H9 (cell line): ENCODE data around the gene PAK5. TPM values are rescaled to one million over a fixed set of nuclear protein-coding genes. Genes with fewer than 3 reads are reported as not detected.

Experiments
- DNase-seq: peaks from one replicate; pipeline ENCODE4 v3.0.0-alpha.2; 2017
- H2AFZ ChIP-seq: one replicate; pipeline ENCODE4 v1.6.1; 2013; ENCODE audit warnings: mild to moderate bottlenecking, low read length, control low read depth, moderate library complexity
- H2AK5ac ChIP-seq: 2 replicates; pipeline ENCODE4 v1.6.1; 2013; ENCODE audit warnings: low read length, control low read depth, mixed read lengths; ENCODE audit not compliant: insufficient read length
- H2BK120ac ChIP-seq: one replicate; pipeline ENCODE4 v1.6.1; 2013; ENCODE audit warnings: low read depth, mild to moderate bottlenecking, low read length, control low read depth, inconsistent platforms; ENCODE audit not compliant: poor library complexity, severe bottlenecking
- H2BK12ac ChIP-seq: 2 replicates; pipeline ENCODE4 v1.6.1; 2013; ENCODE audit warnings: low read length, control low read depth, mixed read lengths, low read depth; ENCODE audit not compliant: insufficient read length
- H2BK15ac ChIP-seq: 2 replicates; pipeline ENCODE4 v1.6.1; 2013; ENCODE audit warnings: low read depth, low read length, control low read depth
- H2BK20ac ChIP-seq: one replicate; pipeline ENCODE4 v1.6.1; 2013; ENCODE audit warnings: low read depth, mild to moderate bottlenecking, low read length, control low read depth, inconsistent platforms; ENCODE audit not compliant: poor library complexity, severe bottlenecking
- H2BK5ac ChIP-seq: 2 replicates; pipeline ENCODE4 v1.6.1; 2013; ENCODE audit warnings: low read length, control low read depth, mixed read lengths; ENCODE audit not compliant: insufficient read length
- H3K14ac ChIP-seq: 2 replicates; pipeline ENCODE4 v1.6.1; 2013; ENCODE audit warnings: low read length, control low read depth; ENCODE audit not compliant: insufficient read depth
- H3K18ac ChIP-seq: 2 replicates; pipeline ENCODE4 v1.6.1; 2013; ENCODE audit warnings: low read depth, mild to moderate bottlenecking, mixed read lengths, low read length, control low read depth; ENCODE audit not compliant: insufficient read length
- H3K23ac ChIP-seq: 2 replicates; pipeline ENCODE4 v1.6.1; 2013; ENCODE audit warnings: low read length, control low read depth, mixed read lengths, low read depth; ENCODE audit not compliant: insufficient read length
- H3K23me2 ChIP-seq: 2 replicates; pipeline ENCODE4 v1.6.1; 2013; ENCODE audit warnings: low read depth, mild to moderate bottlenecking, mixed read lengths, low read length, control low read depth; ENCODE audit not compliant: insufficient read length, poor library complexity, severe bottlenecking
- H3K27ac ChIP-seq: 2 replicates; pipeline ENCODE4 v1.5.1; 2013; ENCODE audit warnings: low read length, control low read depth, mixed read lengths, low read depth; ENCODE audit not compliant: insufficient read length
- H3K27me3 ChIP-seq: 2 replicates; pipeline ENCODE4 v1.6.1; 2013; ENCODE audit warnings: low read length, control low read depth, inconsistent platforms; ENCODE audit not compliant: insufficient read depth
- H3K4ac ChIP-seq: 2 replicates; pipeline ENCODE4 v1.6.1; 2013; ENCODE audit warnings: low read depth, mild to moderate bottlenecking, control low read depth, inconsistent platforms, low read length, moderate library complexity
- H3K4me1 ChIP-seq: 2 replicates; pipeline ENCODE4 v1.6.1; 2013; ENCODE audit warnings: low read length, control low read depth, inconsistent platforms; ENCODE audit not compliant: insufficient read depth
- H3K4me2 ChIP-seq: 2 replicates; pipeline ENCODE4 v1.6.1; 2013; ENCODE audit warnings: low read length, control low read depth, mixed read lengths; ENCODE audit not compliant: insufficient read length, insufficient read depth
- H3K56ac ChIP-seq: 2 replicates; pipeline ENCODE4 v1.6.1; 2013; ENCODE audit warnings: low read depth, mild to moderate bottlenecking, mixed read lengths, low read length, control low read depth; ENCODE audit not compliant: insufficient read length
- H3K79me1 ChIP-seq: 2 replicates; pipeline ENCODE4 v1.6.1; 2013; ENCODE audit warnings: low read depth, mild to moderate bottlenecking, moderate library complexity, low read length, control low read depth, inconsistent platforms; ENCODE audit not compliant: insufficient read depth, poor library complexity, severe bottlenecking
- H3K79me2 ChIP-seq: 2 replicates; pipeline ENCODE4 v1.6.1; 2013; ENCODE audit warnings: low read length, control low read depth, inconsistent platforms; ENCODE audit not compliant: insufficient read depth
- H3K9ac ChIP-seq: 2 replicates; pipeline ENCODE4 v1.6.1; 2013; ENCODE audit warnings: low read length, control low read depth, mixed read lengths; ENCODE audit not compliant: insufficient read length; ENCODE audit errors: extremely low read depth
- H3K9me3 ChIP-seq: one replicate; pipeline ENCODE4 v1.6.1; 2013; ENCODE audit warnings: low read depth, low read length, inconsistent platforms; ENCODE audit not compliant: control insufficient read depth
- H3T11ph ChIP-seq: one replicate; pipeline ENCODE4 v1.6.1; 2013; ENCODE audit warnings: mild to moderate bottlenecking, low read length, control low read depth, inconsistent platforms
- H4K20me1 ChIP-seq: one replicate; pipeline ENCODE4 v1.6.1; 2013; ENCODE audit not compliant: control insufficient read depth, insufficient read length, insufficient read depth
- H4K5ac ChIP-seq: 2 replicates; pipeline ENCODE4 v1.6.1; 2013; ENCODE audit warnings: low read depth, mild to moderate bottlenecking, mixed read lengths, low read length, control low read depth; ENCODE audit not compliant: insufficient read length
- H4K8ac ChIP-seq: replicated peaks from 2 replicates; pipeline ENCODE4 v1.6.1; 2013; ENCODE audit warnings: low read length, control low read depth, mixed read lengths, low read depth; ENCODE audit not compliant: insufficient read length
- H4K91ac ChIP-seq: 2 replicates; pipeline ENCODE4 v1.6.1; 2013; ENCODE audit warnings: low read depth, mild to moderate bottlenecking, moderate library complexity, mixed read lengths, low read length, control low read depth; ENCODE audit not compliant: insufficient read length
- H3K27ac Mint-ChIP-seq, 3 experiments: 2 replicates in 2 of 3; 3 replicates in 1 of 3; pipeline ENCODE4 v1.8.0; 2020 to 2021; ENCODE audit warnings: mixed read lengths in 3 of 3, mild to moderate bottlenecking in 1 of 3, moderate library complexity in 1 of 3
- H3K27me3 Mint-ChIP-seq: 2 replicates; pipeline ENCODE4 v1.8.0; 2021; ENCODE audit warnings: low read depth, mild to moderate bottlenecking, moderate library complexity, mixed read lengths
- H3K36me3 Mint-ChIP-seq, 3 experiments: 2 replicates in 2 of 3; 3 replicates in 1 of 3; pipeline ENCODE4 v1.8.0; 2020 to 2021; ENCODE audit warnings: low read depth in 3 of 3, mixed read lengths in 3 of 3; ENCODE audit not compliant: insufficient read depth in 1 of 3
- H3K4me1 Mint-ChIP-seq, 2 experiments: 2 replicates each; pipeline ENCODE4 v1.8.0; 2020; ENCODE audit warnings: mixed read lengths in 2 of 2
- H3K4me3 Mint-ChIP-seq, 2 experiments: 2 replicates in 1 of 2; 3 replicates in 1 of 2; pipeline ENCODE4 v1.8.0; 2020 to 2021; ENCODE audit warnings: mild to moderate bottlenecking in 2 of 2, mixed read lengths in 2 of 2, moderate library complexity in 1 of 2
- H3K9me3 Mint-ChIP-seq, 2 experiments: 2 replicates in 1 of 2; 3 replicates in 1 of 2; pipeline ENCODE4 v1.8.0; 2020; ENCODE audit warnings: mild to moderate bottlenecking in 2 of 2, mixed read lengths in 2 of 2, moderate library complexity in 1 of 2
- WGBS: extraction: QIAGEN DNeasy Blood & Tissue Kit; methylation state at CpG from one replicate; pipeline ENCODE4 v1.1.7; 2013; ENCODE audit warnings: missing lambda C conversion rate, low lambda C conversion rate, mixed read lengths; ENCODE audit not compliant: insufficient read length; ENCODE audit errors: extremely low coverage; 5-methylcytosine and 5-hydroxymethylcytosine counted together
- total RNA-seq: library from RNA; stranded (reverse); gene quantifications from 2 replicates; pipeline ENCODE4 v1.2.1, GENCODE V29; 2021
- TF ChIP-seq, protein P1 (sequence below): fragments of 200-600 bp; sonication (generic); conservative IDR thresholded peaks from 3 replicates; pipeline ENCODE4 v1.8.0; 2021; ENCODE audit warnings: antibody characterized with exemption, mild to moderate bottlenecking

PAK5 gene
- total RNA-seq, 1 experiment from 2014 or later, result 0.20 TPM

DNA sequence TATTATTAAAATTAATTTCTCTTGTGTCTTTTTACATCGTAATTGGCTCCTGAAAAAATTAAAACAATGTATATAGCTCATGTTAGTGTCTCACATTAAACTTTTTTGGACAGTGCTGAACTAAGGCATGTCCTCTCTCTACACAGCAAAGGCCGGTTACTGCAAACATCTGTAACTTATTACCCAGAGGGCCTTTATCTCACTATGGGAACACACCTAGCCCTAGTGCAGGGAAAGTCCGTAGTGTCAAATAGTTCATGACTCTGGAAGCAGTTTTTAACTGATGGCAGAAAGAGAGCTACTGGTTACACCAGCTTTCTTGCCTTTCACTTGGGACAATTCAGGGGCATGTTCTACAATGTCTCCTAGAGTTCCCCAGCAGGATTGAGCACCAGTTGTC, 82.2 kb downstream of the PAK5 start:
- Mint-ChIP-seq H3K9me3 (peaks cover 0 to 5% of the 10 kb centered on the region in 2 experiments; a peak in 3 of 5 replicates), H3K4me3 (no peak overlapping the region), H3K27me3 (no peaks in the 10 kb centered on the region), H3K4me1 (peaks cover 18 to 25% of the 10 kb centered on the region in 2 experiments), H3K27ac (no peak overlapping the region), H3K36me3 (no peaks in the 10 kb centered on the region)
- Histone ChIP-seq H2BK5ac (no peak overlapping the region), H2AFZ (no peak overlapping the region), H2BK20ac (no peak overlapping the region), H3K27me3 (no peaks in the 10 kb centered on the region), H2BK12ac (no peak overlapping the region), H3K27ac (no peak overlapping the region), H4K5ac (no peak overlapping the region), H3K56ac (no peak overlapping the region), H4K91ac (no peak overlapping the region), H3K23ac (no peak overlapping the region), H2BK15ac (no peak overlapping the region), H3K79me2 (no peaks in the 10 kb centered on the region), H3K18ac (no peak overlapping the region), H3K4me2 (no peak overlapping the region), H3K14ac (no peak overlapping the region), H3K79me1 (no peaks in the 10 kb centered on the region), H4K8ac (no peak overlapping the region), H4K20me1 (no peaks in the 10 kb centered on the region), H3K9ac (no peak overlapping the region), H3T11ph (no peak overlapping the region), H3K9me3 (no peaks in the 10 kb centered on the region), H3K4ac (no peak overlapping the region), H2BK120ac (no peak overlapping the region), H2AK5ac (no peak overlapping the region), H3K4me1 (peaks cover 2% of the 10 kb centered on the region; the same call in 1 of the 2 replicates), H3K23me2 (no peaks in the 10 kb centered on the region)
- DNase-seq, result no peak
- TF ChIP-seq, protein P1, sequence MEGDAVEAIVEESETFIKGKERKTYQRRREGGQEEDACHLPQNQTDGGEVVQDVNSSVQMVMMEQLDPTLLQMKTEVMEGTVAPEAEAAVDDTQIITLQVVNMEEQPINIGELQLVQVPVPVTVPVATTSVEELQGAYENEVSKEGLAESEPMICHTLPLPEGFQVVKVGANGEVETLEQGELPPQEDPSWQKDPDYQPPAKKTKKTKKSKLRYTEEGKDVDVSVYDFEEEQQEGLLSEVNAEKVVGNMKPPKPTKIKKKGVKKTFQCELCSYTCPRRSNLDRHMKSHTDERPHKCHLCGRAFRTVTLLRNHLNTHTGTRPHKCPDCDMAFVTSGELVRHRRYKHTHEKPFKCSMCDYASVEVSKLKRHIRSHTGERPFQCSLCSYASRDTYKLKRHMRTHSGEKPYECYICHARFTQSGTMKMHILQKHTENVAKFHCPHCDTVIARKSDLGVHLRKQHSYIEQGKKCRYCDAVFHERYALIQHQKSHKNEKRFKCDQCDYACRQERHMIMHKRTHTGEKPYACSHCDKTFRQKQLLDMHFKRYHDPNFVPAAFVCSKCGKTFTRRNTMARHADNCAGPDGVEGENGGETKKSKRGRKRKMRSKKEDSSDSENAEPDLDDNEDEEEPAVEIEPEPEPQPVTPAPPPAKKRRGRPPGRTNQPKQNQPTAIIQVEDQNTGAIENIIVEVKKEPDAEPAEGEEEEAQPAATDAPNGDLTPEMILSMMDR, result no peak
- no CpG with 5 or more reads among the region's 3 CpGs for WGBS
